ENCODE results near the gene CLN3.

- TF ChIP-seq TFE3 (CRISPR knock-in tag; IDR thresholded peaks at IDR 0.05) (no peak), TBP (CRISPR knock-in tag; IDR thresholded peaks at IDR 0.05) (no peak), MTA3 (CRISPR knock-in tag; IDR thresholded peaks at IDR 0.05) (no peak), CTCF (CRISPR knock-in tag; IDR thresholded peaks at IDR 0.05) (no peak), ZNF609 (CRISPR knock-in tag; IDR thresholded peaks at IDR 0.05; ENCODE audit: borderline replicate concordance) (no peak), MNT (IDR thresholded peaks at IDR 0.05) (no peak; the same call in 1 of the 2 replicates), RBM39 (IDR thresholded peaks at IDR 0.05; ENCODE audit: low read depth, low read length, poor library complexity, severe bottlenecking) (no peak), ZNF597 (CRISPR knock-in tag; IDR thresholded peaks at IDR 0.05) (no peak), ZNF101 (CRISPR knock-in tag; IDR thresholded peaks at IDR 0.05; ENCODE audit: borderline replicate concordance, low read depth) (no peak), CHD2 (IDR thresholded peaks at IDR 0.05; ENCODE audit: low read depth, low read length) (no peak), MYC (CRISPR knock-in tag; IDR thresholded peaks at IDR 0.05; ENCODE audit: borderline replicate concordance) (no peak), BCLAF1 (IDR thresholded peaks at IDR 0.05) (no peak), EZH2 (conservative IDR thresholded peaks at IDR 0.05; ENCODE audit: low read depth, low read length) (no peak), POGK (CRISPR knock-in tag; conservative IDR thresholded peaks at IDR 0.05) (no peak)
These were observed 9.7 kb upstream of the CLN3 start for GRCh38 chr16:28501258-28502232.

Measured in HepG2 (cell line).